HL-60/S4 treated with phorbol 12-myristate 13-acetate at 8.2 ng/mL for 4 days and 3 days (cell line): Measurements from ENCODE around the gene DNAJB1.
"Not testable (repeated sequence)": the region's sequence is repeated elsewhere in the genome, so short reads cannot be mapped to it uniquely, and the experiment has no call there.

Experiments used
- in situ Hi-C: fragments of 300-500 bp; cut with MboI; formaldehyde crosslinking; loops from 2 replicates; pipeline ENCODE4 v1.15.0; 2022; ENCODE audit warnings: low sequenced_read_pairs

DNAJB1 gene

DNA sequence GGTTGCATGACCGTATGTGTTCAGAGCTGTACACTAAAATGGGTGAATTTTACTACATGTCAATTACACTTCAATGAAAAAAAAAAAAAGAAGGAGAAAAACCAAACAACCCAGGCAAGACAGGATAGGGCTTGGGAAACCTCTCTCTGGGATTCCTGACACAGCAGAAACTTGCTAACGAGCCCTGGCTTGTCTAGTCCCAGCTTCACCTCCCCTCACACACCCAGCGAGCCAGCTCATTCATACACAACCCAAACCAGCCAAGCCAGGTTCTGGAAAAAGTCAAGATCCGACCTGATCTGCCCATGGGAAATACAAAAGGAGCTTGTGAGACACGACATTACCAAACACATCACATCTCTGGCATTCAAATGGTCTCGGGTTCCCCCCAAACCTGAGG is 7.5 kb upstream of the DNAJB1 start:
- in situ Hi-C loops = no loop called here

DNA sequence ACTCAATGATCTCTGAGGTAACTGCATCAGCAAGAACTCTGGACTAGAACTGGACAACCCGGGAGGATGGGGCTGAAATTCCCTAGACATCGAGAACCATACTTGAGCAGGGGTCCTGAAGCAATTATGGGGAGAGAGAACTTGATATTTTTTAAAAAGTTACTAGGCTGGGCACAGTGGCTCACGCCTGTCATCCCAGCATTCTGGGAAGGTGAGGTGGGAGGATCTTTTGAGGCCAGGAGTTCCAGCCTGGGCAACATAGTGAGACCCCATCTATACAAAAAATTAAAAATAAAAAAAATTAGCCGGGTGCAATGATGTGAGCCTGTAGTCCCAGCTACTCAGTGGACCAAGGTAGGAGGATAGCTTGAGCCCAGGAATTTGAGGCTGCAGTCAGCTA is 2.3 kb upstream of the DNAJB1 start:
- in situ Hi-C loops = no loop called here

- in situ Hi-C loops = no loop called here
Measured at GRCh38 chr19:14519860-14520407, 1.7 kb upstream of the DNAJB1 start.

DNA sequence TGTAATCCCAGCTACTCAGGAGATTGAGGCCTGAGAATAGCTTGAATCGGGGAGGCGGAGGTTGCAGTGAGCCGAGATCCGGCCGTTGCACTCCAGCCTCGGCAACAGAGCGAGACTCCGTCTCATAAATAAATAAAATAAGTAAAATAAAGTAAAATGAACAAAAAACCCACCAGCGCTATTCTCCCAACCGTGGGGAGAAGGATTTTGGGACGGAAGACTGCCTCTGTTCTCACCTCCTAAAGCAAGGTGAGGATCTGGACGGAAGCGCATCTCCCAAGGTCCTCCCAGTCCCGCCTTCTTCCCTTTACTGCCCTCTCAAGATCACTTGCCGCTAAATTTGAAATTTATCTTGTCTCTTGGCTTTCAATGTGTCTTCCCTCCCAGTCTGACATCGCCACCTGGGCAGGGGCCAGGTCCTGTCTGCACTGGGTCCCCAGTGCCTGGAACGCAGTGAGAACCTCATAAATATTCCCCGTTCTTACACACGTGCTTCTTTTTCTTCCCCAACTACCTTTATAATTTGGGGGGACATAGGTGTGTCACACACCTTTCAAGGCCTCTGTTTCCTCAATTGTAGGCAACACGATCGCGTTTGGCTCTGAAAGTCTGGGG is 1.2 kb upstream of the DNAJB1 start:
- in situ Hi-C loops = no loop called here

GRCh38 chr19:14517446-14517839 is 754 bp downstream of the DNAJB1 start:
- in situ Hi-C loops = no loop called here

- in situ Hi-C loops = no loop called here
Measured at GRCh38 chr19:14516746-14517438, 1.3 kb downstream of the DNAJB1 start.

GRCh38 chr19:14516048-14516534 is 2.1 kb downstream of the DNAJB1 start:
- in situ Hi-C loops = no loop called here

GRCh38 chr19:14515501-14516047 is 2.6 kb downstream of the DNAJB1 start:
- in situ Hi-C loops = no loop called here

- in situ Hi-C loops = no loop called here
Measured at GRCh38 chr19:14514215-14514863, 3.9 kb downstream of the DNAJB1 start.

DNA sequence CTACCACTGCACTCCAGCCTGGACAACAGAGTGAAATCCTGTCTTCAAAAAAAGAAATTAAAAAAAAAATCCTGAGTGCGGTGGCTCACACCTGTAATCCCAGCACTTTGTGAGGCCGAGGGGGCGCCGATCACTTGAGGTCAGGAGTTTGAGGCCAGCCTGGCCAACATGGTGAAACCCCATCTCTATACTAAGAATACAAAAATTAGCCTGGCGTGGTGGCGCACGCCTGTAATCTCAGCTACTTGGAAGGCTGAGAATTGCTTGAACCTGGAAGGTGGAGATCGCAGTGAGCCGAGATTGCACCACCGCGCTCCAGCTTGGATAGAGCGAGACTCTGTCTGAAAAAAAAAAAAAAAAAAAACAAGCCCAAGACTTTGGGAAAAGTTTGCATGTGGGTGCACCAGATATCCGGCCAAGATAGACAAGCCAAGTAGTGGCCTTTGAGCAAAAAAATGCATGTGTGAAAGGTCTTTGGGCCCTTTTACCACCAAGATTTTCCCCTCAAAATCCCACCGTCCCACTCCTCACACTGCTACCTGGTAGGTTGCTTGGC is 5.7 kb downstream of the DNAJB1 start:
- in situ Hi-C loops = no loop called here

GRCh38 chr19:14511229-14511593 is 7.0 kb downstream of the DNAJB1 start:
- in situ Hi-C loops = no loop called here

DNA sequence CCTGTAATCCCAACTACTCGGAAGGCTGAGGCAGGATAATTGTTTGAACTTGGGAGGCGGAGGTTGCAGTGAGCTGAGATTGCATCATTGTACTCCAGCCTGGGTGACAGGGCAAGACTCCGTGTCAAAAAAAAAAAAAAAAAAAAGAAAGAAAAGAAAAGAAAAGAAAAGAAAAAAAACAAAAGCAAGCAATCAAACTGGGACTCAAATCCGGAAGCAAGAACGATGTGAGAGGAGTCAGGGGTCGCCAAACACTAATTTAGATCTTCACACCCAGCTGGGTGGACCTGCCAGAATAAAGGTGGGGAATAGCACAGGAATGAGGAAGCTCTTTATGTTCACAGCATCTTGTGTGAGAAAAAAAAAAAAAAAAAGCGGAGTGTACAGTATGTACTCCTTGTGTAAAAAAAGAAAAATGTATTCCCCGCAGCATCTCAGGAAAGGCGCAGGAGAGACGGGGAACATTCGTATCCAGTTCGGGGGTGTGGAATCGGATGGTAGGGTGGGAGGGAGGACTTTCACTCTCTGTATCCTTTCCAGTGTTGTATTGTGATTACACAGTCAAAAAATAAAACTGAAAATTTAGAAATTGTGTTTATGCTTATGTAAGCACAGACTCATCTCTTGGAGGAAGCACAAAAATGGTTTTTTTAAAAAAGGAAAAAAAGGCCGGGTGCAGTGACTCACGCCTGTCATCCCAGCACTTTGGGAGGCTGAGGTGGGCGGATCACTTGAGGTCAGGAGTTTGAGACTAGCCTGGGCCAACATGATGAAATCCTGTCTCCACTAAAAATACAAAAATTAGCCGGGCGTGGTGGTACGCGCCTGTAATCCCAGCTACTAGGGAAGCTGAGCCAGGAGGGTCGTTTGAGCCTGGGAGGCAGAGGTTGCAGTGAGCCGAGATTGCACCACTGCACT is 7.6 kb downstream of the DNAJB1 start:
- in situ Hi-C loops = no loop called here

DNA sequence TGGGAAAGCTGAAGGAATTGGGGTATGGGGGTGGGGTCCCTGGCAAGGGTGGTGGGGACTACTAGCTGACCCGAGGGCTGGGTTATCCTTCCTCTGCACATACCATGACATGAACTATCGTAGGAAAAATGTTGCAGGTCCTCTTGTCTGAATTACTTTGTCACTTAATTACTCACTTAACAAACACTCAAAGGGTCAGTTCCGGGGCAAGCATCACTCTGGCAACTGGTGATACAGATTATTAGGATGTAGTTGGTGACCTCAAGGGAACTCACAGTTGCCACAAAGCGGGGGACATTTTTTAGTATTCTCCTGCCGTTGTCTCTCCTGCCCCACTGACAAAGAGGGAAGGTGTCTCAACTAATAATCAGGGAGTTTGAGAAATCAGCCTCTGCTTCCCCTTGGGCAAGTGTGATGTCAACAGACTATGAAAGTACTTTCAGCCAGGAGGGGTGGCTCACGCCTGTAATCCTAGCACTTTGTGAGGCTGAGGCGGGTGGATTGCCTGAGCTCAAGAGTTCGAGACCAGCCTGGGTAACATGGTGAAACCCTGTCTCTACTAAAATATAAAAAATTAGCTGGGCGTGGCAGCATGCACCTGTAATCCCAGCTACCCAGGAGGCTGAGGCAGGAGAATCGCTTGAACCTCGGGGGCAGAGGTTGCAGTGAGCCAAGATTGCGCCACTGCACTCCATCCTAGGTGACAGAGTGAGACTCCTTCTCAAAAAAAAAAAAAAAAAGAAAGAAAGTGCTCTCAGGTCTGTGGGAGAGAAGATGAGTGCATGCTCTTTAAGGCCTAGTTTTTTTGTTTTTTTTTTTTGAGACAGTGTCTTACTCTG is 10.3 kb downstream of the DNAJB1 start:
- in situ Hi-C loops = no loop called here

GRCh38 chr19:14505488-14506239 is 12.5 kb downstream of the DNAJB1 start:
- in situ Hi-C loops = no loop called here

- in situ Hi-C loops = not testable (repeated sequence)
Measured at GRCh38 chr19:14504575-14504974, 13.6 kb downstream of the DNAJB1 start.

GRCh38 chr19:14503285-14503684 is 14.9 kb downstream of the DNAJB1 start:
- in situ Hi-C loops = no loop called here

GRCh38 chr19:14502334-14503092 is 15.7 kb downstream of the DNAJB1 start:
- in situ Hi-C loops = no loop called here
